Spleen (tissue), 7 donors: ENCODE measurements around the gene SH2D7.

Experiments
- CTCF ChIP-seq, 11 experiments: fragments of 200-600 bp in 7 of 11; fragments of 450-650 bp in 4 of 11; sonication (generic) in 4 of 11; IDR thresholded peaks in 8 of 11; conservative IDR thresholded peaks in 3 of 11; 1 replicate in 7 of 11; 2 replicates in 4 of 11; pipeline versions ENCODE4 v1.4.0 to v1.8.0; 2016 to 2021; ENCODE audit warnings: antibody characterized with exemption in 11 of 11, inconsistent platforms in 4 of 11, mild to moderate bottlenecking in 1 of 11
- POLR2A ChIP-seq, 3 donors: fragments of 450-650 bp; IDR thresholded peaks; one replicate each; pipeline ENCODE4 v1.5.1; 2017; ENCODE audit warnings: antibody characterized with exemption in 3 of 3, mild to moderate bottlenecking in 1 of 3
- POLR2AphosphoS5 ChIP-seq, 3 donors: sonication (generic); formaldehyde crosslinking; IDR thresholded peaks; one replicate each; pipeline ENCODE4 v1.5.1; 2017; ENCODE audit warnings: antibody characterized with exemption in 3 of 3
- donor health status: DM: no; HTN: no; CAD: no; lungs with moderate emphysema.
- donor health status: DM: no; HTN: no; CAD: no.
- donor health status: DM: no; HTN: no; CAD: no.

GRCh38 chr15:78054966-78055365, 37.4 kb upstream of the SH2D7 start:
- TF ChIP-seq CTCF (IDR thresholded peaks at IDR 0.05 in 8 of 11, conservative IDR thresholded peaks at IDR 0.05 in 3 of 11): no peak
- TF ChIP-seq POLR2A (IDR thresholded peaks at IDR 0.05): no peak
- no peak for TF ChIP-seq POLR2AphosphoS5 (IDR thresholded peaks at IDR 0.05)
